K562 (cell line): ENCODE results near the gene JRKL. TPM values are rescaled to one million over a fixed set of nuclear protein-coding genes. Genes with fewer than 3 reads are reported as not detected.

ENCODE experiments used
- CBFA2T2 ChIP-seq: fragments of 450-650 bp; conservative IDR thresholded peaks from 2 replicates; pipeline ENCODE4 v1.6.1; 2017; ENCODE audit warnings: mild to moderate bottlenecking
- CHAMP1 ChIP-seq: fragments of 450-650 bp; IDR thresholded peaks from 2 replicates; pipeline ENCODE4 v1.6.1; 2016; ENCODE audit warnings: mild to moderate bottlenecking
- CTBP1 ChIP-seq: fragments of 450-650 bp; IDR thresholded peaks from 2 replicates; pipeline ENCODE4 v1.6.1; 2016; ENCODE audit warnings: borderline replicate concordance
- GMEB1 ChIP-seq: fragments of 250-450 bp; sonication (Bioruptor Pico); IDR thresholded peaks from 2 replicates; pipeline ENCODE4 v1.4.0; 2020; ENCODE audit warnings: mild to moderate bottlenecking
- JUND ChIP-seq, 2 experiments: IDR thresholded peaks; 2 replicates in 1 of 2; 3 replicates in 1 of 2; pipeline ENCODE4 v1.6.1; 2011; ENCODE audit warnings: borderline replicate concordance in 2 of 2, low read depth in 2 of 2, low read length in 2 of 2, improper control_type of control experiment in 1 of 2, missing biosample characterization in 1 of 2, missing genetic modification characterization in 1 of 2, missing genetic modification reagents in 1 of 2
- KDM1A ChIP-seq, 2 experiments: fragments of 450-650 bp; IDR thresholded peaks; 2 replicates each; pipeline ENCODE4 v1.6.1; 2016; ENCODE audit warnings: mild to moderate bottlenecking in 2 of 2
- MEIS2 ChIP-seq: fragments of 450-650 bp; IDR thresholded peaks from 2 replicates; pipeline ENCODE4 v1.6.1; 2014; ENCODE audit warnings: mild to moderate bottlenecking; ENCODE audit not compliant: partially characterized antibody
- NBN ChIP-seq: fragments of 450-650 bp; IDR thresholded peaks from 2 replicates; pipeline ENCODE4 v1.6.1; 2016; ENCODE audit warnings: low read depth, mild to moderate bottlenecking
- NCOR1 ChIP-seq: fragments of 450-650 bp; IDR thresholded peaks from 2 replicates; pipeline ENCODE4 v1.6.1; 2016; ENCODE audit warnings: mild to moderate bottlenecking, moderate library complexity
- NFE2 ChIP-seq: IDR thresholded peaks from 2 replicates; pipeline ENCODE4 v1.6.1; 2014; ENCODE audit warnings: antibody characterized with exemption, low read depth
- POLR2AphosphoS5 ChIP-seq: IDR thresholded peaks from 2 replicates; pipeline ENCODE4 v1.6.1; 2011; ENCODE audit warnings: mild to moderate bottlenecking, low read depth, low read length, moderate library complexity; ENCODE audit not compliant: control insufficient read depth, insufficient read depth
- TAF9B ChIP-seq: fragments of 450-650 bp; IDR thresholded peaks from 2 replicates; pipeline ENCODE4 v1.6.1; 2018; ENCODE audit warnings: mild to moderate bottlenecking; ENCODE audit not compliant: partially characterized antibody
- TCF3 ChIP-seq: sonication (generic); formaldehyde crosslinking; IDR thresholded peaks from 2 replicates; pipeline ENCODE4 v1.4.0; 2020; ENCODE audit warnings: mild to moderate bottlenecking, missing genetic modification reagents
- TEAD4 ChIP-seq, 2 experiments: sonication (generic) in 1 of 2; formaldehyde crosslinking in 1 of 2; IDR thresholded peaks; 2 replicates each; pipeline versions ENCODE4 v1.6.1 to v1.8.0; 2012 to 2022; ENCODE audit warnings: borderline replicate concordance in 1 of 2, inconsistent platforms in 1 of 2, low read length in 1 of 2, mild to moderate bottlenecking in 1 of 2, missing genetic modification reagents in 1 of 2
- TRIM24 ChIP-seq, 2 experiments: fragments of 450-650 bp; IDR thresholded peaks; 2 replicates each; pipeline ENCODE4 v1.6.1; 2016
- ZNF316 ChIP-seq: fragments of 450-650 bp; IDR thresholded peaks from 2 replicates; pipeline ENCODE4 v1.6.1; 2016
- ZNF518B ChIP-seq: fragments of 250-450 bp; sonication (Bioruptor Pico); IDR thresholded peaks from 2 replicates; pipeline ENCODE4 v1.5.0; 2021; ENCODE audit warnings: mild to moderate bottlenecking, moderate library complexity
- polyA plus RNA-seq, 8 experiments: library from polyadenylated mRNA; depleted of rRNA in 4 of 8; stranded (reverse) in 5 of 8; unstranded in 3 of 8; fragments of >200 nt; fragmentation: Nextera tagmentation in 2 of 8; fragmentation: Illumina TruSeq in 1 of 8; extraction: Ambion mirVana in 2 of 8; extraction: Trizol in 1 of 8; gene quantifications; 2 replicates each; pipeline versions ENCODE4 v1.2.1 to v1.2.3, GENCODE V29; 2011 to 2014; ENCODE audit warnings: inconsistent platforms in 1 of 8, missing spikeins in 1 of 8
- total RNA-seq, 7 experiments: library from RNA; depleted of rRNA in 6 of 7; stranded (reverse); fragments of >200 nt in 6 of 7; fragmentation: Illumina TruSeq in 2 of 7; extraction: Trizol in 2 of 7; gene quantifications; 2 replicates each; pipeline versions ENCODE4 v1.2.1 to v1.2.3, GENCODE V29; 2011 to 2021; ENCODE audit warnings: low replicate concordance in 1 of 7

Gene JRKL
- total and polyA plus RNA-seq, 9 of the 15 experiments (the other 6 are each of a cell fraction or from before 2014, with no cell fraction given) = 4.5 to 14.8 (median 8.5) TPM

- TF ChIP-seq CHAMP1 = peak; percentile 54; the same call in 1 of the 2 replicates
- TF ChIP-seq CTBP1 = peak; percentile 36; the same call in 1 of the 2 replicates
- no peak for TF ChIP-seq ZNF518B (CRISPR knock-in tag)
- TF ChIP-seq NCOR1 = peak; percentile 58
- peak; percentile 46 for TF ChIP-seq ZNF316
- 0 out of 2 replicates have a peak, but pooled peaks have one; percentile 20 for TF ChIP-seq POLR2AphosphoS5
- peak; percentile 13 for TF ChIP-seq TAF9B
- peak; percentile 76 for TF ChIP-seq NFE2
- 0 out of 2 replicates have a peak, but pooled peaks have one; percentile 19 for TF ChIP-seq NBN
- 0 out of 4 replicates have a peak, but pooled peaks of 1 of the 2 experiments have one; percentile 14 for TF ChIP-seq KDM1A (IDR thresholded peaks at IDR 0.05)
- TF ChIP-seq TRIM24 (IDR thresholded peaks at IDR 0.05) = peak in 1 of 2 experiments; percentile 51; a peak in 2 of 4 replicates
- TF ChIP-seq GMEB1 (CRISPR knock-in tag) = no peak
- peak; percentile 47 for TF ChIP-seq MEIS2
- peak; percentile 71 for TF ChIP-seq TEAD4 (IDR thresholded peaks at IDR 0.05; ENCODE audit: low read length)
- TF ChIP-seq TEAD4 (CRISPR knock-in tag; IDR thresholded peaks at IDR 0.05; ENCODE audit: borderline replicate concordance) = no peak
- peak; percentile 93 for TF ChIP-seq JUND (IDR thresholded peaks at IDR 0.05; ENCODE audit: borderline replicate concordance, low read depth, low read length)
- TF ChIP-seq JUND (tag; IDR thresholded peaks at IDR 0.05; ENCODE audit: borderline replicate concordance, low read depth, low read length) = peak; percentile 92; the same call in 2 of the 3 replicates
- peak; percentile 58 for TF ChIP-seq TCF3 (CRISPR knock-in tag)
- peak; percentile 62 for TF ChIP-seq CBFA2T2
Observed at GRCh38 chr11:96361778-96362177, 28.0 kb upstream of the JRKL start (continued).
